HG02588 (cell line): ENCODE results near the gene RCOR2.

Experiments used
- ATAC-seq: cut with Tn5 transposase; IDR thresholded peaks from one replicate; pipeline ENCODE4 v1.9.1; 2021; ENCODE audit warnings: mild to moderate bottlenecking, moderate library complexity; ENCODE audit not compliant: unreplicated experiment

RCOR2 gene

DNA sequence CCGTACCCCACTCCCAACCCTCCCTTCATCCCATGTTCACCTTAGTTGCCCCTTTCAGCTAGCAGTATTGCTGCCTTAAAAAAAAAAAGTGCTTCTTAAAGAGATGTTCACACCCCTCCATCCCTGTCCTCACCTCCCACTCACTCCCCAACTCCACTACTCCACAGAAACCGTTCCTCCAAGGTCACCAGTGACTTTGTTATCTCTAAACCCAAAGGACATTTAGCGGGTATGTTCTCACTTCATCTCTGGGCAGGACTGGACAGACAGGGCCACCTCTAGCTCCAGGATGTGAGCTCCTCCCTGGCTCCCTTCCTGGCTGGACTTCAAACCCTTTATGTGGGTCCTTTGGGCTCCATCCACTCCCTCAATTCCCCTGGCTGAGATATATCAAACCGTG is 6.4 kb upstream of the RCOR2 start:
- no peak for ATAC-seq

DNA sequence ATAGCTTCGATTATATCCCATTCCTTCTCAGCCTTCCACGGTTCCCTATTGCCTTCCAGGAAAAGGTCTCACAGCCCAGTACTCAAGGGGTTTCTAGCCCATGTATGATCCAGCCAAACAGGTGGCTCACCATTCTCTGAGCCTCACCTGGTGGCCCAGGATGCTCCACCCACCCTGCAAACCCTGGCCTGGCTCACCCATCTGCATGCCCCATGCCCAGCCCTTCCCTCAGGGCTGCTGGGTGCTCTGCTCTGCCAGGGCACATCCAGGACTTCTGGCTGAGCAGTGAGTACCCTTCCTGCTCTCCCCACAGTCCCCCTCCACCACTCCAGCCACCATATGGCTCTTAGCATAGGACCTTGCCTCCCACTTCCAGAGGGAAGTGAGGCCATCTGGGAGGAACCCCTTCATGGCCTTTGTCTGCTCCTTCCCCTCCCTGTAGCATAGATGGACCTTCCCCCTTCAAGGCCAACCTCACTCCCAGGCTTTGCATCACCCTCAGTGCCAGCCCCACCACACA is 5.8 kb upstream of the RCOR2 start:
- ATAC-seq, result no peak

DNA sequence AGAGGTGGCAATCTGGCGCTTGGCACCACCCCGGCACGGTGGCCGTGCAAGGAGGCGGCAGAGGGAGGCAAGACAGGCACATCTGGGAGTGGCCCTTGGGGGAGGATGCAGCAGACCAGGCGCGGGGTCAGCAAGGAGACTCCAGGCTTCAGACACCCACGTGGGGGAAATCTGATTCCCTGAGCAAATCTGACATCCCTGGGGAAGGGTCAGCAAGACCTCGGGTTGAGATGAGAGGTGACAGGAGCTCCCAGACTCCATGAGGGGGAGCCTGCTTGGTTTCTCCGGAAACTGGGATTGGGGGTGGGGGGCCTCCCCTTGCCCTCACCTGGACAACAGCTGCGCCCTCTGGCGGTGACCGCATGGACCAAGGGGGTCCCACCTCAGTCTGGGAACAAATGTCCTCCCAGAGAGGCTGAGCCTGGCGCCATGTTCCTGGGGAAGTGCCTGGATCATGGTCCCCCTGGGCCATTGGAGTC is 4.0 kb upstream of the RCOR2 start:
- no peak for ATAC-seq

DNA sequence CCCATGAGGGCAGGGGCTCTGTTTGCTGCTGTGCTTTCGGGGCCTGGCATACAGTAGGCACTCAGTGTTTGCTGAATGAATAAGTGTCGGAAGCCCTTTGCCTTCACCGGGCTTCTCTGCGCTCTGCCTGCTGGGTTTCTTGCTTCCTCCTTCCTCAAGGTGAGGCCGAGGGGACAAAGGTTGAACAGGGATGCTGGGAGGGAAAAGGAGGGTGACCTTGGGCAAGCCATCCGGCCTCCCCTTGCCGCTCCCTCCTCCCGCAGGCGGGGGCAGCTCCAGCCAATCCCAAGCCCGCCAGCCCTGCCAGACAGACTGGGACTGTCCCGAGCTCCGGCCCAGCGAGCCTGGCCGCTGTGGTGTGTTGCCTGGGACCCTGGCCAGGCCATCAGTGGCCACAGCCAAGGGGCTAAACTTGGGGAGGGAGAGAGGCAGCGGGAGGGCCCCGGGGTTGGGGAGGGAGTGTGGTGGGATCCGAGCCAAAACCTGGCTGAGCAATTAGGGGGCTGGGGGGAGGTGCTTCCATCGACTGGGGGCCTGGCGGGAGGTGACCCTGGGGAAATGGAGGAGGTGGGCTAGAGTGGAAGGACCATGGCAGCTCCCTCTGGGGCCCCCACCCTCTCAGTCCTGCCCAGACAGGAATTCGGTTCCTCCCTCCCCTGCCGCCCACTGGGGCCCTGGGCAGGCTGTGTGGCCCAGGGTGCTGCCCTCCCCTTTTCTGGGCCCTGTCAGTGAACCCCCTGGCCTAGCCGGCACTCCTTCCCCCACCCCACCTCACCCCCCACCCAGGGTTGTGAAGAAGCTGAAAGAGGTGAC is 3.4 kb upstream of the RCOR2 start:
- no peak for ATAC-seq

DNA sequence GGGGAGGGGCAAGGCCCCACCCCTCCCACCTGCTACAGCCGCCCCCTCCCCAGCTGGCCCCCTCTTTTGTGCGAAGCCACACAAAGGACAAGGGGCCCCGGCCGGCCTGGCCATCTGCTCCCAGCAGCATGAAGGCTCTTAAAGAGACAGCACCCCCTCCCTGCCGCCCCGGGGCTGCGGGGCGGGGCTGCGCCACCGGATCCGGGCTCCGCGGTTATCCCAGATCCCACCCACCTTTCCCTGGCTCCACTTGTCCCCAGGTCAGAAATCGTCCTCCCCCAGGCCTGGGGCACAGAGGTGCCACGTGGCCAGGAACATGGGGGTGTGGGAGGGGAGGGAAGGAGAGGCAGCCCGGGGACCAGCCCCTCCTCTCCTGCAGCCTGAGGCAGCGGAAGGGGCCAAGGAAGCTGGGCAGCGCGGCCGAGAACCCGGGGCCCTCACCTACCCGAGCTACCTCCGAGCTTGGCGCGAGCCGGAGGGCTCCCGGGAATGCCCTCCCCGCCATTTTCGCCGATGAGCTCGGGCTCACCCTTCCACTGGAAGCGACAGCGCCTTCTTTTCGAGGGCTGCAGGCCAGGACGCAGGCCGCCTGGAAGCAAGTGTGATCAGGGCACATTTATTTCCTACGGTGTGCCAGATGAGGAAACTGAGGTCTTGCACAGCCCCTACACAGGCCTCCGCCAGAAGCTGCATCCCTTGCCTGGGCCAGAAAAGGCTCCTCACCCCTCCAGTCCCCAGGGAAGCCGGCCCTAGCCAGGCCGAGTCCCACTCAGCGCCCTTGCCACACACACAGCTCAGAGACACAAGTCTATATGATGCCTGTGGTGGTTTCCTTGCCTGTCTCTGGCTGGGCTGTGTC is 2.5 kb upstream of the RCOR2 start:
- no peak for ATAC-seq

DNA sequence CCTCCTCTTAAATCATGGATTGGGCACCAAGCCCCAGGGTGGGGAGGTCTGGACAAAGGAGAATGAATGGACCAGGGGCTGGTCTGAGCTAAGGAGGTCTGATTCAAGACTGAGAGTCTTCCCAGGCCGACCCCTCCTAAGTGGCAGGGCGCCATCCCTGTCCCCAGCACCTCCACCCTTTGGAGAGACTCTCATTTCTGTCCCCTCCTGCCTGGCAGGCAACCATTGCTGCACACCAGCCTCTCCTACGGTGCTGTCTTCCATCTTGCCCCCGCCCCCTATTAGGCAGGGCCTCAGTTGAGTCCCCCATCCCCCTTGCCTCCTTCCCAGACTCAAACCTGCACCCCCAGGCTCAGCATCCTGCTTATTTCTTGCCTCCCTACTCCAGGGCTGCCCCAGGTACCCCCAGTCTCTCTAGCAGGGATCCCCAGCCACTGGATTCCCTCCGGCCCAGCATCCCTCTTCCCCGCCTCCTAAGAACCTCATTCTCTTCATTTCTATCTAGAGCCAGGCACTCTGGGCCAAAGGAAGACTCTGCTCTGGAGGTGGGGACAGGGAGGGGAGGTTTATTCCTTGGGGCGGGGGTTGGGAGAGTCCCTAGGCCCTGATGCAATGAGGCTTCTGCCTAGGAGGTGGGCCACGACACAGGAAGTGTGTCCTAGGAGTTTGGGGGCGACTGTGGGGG is 1.7 kb upstream of the RCOR2 start:
- no peak for ATAC-seq

DNA sequence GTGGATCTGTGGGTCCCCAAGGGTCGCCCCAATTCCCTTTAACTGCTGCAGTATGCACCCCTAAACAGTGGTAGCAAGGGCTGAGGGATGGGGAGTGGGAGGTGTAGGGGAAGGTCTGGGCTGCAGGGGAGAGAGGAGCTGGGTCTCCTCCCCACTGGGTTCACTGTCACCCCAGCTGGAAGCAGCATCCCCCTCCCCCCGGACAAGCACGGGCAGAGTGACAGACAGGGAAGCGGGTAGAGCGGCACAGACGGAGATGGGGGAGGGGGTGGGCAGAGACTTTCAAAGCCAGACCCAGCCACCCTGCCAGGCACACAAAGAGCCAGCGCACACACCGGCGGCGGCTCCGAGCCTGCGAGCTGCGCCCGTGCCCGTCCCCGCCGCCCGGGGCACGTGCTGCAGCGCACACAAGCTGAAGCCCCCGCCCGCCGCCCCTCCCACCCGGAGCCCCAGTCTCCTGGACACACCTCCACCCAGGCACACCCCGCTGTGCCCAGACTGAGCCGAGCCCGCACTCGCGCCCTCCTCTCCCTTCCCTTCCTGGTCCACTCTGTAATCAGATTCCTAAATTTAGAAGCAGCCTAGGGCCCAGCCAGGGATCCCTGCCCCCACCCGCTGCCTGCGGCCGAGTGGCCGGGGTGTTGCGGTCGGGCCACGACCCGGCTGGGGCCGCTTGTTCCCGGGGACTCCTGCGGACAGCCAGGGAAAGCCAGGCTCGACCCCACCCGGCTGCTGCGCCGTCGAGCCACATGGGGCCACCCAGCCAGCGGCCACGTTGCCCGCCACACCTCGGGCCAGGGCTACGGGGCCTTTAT is 935 bp upstream of the RCOR2 start:
- ATAC-seq, result no peak

DNA sequence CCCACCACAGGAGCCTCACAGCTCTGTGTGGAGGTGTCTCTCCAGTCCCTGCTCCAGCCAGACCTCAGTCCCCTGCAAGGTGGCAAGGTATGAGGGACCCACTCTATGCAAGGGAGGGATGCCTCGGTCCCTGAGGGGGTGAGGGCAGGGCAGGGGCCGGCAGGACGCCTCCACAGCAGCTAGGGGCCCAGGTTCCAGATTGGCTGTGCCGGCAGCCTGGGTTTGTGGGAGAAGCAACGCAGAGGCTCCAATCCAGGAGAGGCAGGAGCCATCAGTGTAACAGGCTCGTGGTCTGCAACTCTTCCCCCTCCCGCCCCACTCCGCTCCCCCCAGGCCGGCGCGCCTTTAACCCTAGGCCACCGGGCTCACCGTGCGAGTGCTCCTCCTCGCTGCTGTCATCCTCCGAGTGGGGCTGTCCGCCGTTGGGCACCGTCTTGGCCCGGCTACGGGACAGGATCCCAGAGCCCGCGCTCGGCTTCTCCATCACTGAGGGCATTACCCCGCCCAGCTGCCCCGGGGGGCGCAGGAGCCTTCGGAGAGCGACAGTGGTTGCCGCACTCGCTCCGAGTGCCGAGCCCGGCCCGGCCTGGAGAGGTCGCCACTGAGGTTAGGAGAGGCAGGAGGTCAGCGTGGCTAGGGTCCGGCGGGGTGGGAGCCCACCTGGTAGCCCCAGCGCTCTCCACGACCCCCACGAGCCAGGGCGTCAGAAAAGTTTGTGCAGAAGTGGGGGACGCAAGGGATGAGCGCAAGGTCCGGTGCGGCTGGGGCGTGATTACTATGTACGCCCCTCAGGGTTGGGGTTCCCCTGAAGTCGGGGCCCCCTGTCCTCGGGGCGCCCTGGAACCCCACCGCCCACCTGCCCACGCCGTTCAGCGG is 765 bp downstream of the RCOR2 start:
- ATAC-seq, result no peak

DNA sequence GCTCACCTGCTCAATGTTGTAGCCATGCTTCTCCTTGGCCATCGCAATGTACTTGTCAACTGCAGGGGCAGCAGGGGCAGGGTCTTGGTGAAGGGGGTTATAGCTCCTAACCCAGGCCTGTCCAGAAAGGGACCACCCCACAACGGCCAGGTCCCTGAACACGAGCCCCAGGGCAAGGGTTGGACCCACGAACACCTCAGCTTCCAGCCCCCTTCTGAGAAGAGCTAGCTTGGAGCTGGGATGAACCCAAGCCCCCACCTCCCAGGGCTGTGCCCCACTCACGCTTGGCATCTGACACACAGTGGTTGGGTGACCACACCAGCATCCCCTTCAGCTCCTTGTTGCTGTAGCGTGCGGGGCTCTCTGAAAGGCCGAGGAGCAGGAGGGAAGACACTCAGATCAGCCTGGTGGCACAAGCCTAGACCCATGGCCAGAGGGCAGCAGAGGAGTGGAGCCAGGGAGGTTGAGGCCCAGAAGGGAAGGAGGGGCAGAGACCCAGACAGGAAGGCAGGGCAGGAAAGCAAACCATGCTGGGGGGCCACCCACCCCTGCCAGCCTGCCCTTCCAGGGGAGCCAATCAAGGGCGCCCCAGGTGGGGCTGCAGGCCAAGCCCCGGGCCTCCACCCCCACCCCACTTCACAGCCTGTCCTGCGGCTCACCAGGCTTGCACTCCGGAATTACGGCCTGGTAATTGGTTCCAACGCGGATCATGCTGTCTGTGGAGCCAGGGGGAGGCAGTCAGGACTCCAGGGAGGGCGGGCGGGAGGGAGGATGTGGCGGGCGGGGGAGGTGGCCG is 1.9 kb downstream of the RCOR2 start:
- no peak for ATAC-seq

DNA sequence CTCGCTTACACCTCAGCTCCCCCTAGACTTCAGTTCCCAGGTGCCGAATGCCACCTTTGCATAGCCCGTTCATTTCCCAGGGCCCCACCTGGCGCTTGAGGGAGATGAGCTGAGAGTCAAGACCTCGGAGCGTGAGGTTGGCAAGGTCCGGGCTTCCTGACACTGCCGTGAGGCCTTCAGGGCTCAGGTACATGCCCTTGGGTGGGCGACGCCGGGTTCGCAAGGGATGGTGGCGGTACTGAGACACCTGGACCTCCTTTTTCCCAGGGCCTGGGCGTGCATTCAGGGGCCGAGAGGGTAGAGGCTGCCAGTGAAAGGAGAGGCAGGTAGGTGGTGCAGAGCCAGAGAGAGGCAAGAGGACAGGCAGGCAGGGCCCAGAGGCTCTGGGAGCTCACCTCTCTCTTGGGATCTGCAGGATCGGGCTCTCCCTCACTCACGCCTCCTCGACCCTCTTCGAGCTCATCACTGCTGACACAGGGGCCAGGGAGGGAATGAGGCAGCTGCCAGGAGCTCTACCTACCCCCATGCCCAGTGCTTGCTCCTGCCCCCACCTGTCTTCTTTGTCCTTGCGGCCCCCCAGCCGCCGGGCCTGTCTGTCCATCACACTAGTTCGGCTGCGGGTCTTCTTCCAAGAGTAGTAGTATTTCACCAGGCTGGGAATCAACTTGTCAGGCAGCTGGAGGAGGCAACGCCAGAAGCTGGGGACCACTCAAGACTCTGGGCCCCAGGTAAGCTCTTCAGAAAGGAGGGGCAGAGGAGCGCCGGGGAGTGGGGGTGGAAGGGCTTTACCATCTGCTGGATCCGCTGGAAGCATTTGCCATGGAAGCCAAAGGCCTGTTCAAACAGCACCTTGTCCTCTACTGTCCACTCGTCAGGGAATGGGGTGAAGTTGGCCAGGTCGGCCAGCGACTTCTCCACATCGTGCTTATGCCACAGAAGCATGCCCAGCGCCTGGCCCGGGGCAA is 2.8 kb downstream of the RCOR2 start:
- ATAC-seq, result no peak

DNA sequence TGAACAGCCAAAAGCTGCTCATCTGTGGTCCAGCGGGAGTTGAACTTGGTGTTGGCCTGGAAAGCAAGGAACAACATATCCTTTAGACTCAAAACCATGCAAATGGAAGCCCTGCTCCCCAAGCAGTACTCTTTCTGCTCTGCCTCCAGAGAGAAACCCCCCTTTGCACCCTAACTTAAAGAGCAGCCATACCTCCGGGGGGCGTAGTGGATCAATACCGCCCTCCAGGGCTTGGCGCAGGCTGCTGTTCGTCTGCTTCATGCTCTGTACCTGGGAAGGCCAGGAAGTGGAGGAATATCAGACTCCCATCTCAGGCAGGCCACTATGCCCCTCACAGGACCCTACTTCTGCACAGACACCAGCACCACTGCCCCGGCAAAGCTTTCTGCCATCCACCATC is 4.3 kb downstream of the RCOR2 start:
- ATAC-seq, result no peak

DNA sequence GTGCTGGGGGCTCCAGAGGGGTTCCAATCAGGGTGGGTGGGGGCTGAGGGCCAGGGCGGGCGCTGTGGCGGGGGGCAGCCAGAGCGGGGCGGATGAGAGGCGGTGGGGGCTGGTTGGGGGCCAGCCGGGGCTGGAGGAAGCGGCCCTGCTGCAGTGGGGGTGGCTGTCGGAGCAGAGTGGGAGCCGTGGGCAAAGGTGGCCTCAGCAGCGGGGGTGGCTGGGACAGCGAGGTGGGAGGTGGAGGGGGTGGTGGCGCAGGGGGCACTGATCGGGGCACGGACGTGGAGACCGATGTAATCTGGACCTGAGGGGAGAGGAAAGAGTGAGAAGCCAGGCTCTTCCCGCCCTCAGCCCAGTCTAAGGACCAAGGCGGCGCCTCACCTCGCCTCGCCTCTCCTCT is 5.1 kb downstream of the RCOR2 start:
- no peak for ATAC-seq

DNA sequence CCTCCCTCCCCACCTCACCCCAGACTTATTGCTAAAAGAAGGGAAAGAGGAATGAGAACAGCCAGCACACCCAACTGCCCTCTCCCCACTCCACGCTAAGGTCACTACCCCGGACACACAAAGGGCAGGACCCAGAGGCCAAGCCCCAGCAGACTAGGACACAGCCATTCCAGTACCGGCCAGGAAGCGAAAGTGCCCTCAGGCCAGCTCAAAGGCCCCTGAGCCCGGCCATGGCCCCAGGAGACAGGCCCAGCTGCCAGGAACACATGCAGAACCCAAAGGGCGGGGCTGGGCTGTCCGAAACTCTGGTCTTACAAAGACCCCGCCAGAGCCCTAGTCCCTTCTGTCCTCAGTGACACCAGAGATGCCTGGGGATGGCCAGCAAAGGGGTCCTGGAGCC is 5.5 kb downstream of the RCOR2 start:
- ATAC-seq, result no peak

DNA sequence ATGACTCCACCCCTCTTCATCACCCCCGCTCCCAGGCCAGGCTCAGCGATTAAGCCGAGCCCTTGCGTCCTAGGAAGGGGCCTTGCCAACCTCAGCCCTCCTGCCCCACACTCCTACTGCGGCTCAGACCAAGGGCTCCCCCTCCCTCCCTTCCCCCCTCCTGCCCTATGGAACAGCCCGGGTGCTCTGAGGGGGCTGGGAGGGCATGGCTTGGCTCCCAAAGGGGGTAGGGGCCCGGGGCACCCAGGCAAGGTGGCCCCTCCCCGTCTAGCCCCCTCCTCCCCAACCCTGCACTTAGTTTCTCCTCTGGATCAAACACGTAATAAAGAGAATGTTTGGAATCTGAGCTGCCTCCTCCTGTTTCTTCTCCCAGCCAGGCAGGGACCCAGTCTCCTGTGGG is 6.3 kb downstream of the RCOR2 start:
- ATAC-seq, result no peak

DNA sequence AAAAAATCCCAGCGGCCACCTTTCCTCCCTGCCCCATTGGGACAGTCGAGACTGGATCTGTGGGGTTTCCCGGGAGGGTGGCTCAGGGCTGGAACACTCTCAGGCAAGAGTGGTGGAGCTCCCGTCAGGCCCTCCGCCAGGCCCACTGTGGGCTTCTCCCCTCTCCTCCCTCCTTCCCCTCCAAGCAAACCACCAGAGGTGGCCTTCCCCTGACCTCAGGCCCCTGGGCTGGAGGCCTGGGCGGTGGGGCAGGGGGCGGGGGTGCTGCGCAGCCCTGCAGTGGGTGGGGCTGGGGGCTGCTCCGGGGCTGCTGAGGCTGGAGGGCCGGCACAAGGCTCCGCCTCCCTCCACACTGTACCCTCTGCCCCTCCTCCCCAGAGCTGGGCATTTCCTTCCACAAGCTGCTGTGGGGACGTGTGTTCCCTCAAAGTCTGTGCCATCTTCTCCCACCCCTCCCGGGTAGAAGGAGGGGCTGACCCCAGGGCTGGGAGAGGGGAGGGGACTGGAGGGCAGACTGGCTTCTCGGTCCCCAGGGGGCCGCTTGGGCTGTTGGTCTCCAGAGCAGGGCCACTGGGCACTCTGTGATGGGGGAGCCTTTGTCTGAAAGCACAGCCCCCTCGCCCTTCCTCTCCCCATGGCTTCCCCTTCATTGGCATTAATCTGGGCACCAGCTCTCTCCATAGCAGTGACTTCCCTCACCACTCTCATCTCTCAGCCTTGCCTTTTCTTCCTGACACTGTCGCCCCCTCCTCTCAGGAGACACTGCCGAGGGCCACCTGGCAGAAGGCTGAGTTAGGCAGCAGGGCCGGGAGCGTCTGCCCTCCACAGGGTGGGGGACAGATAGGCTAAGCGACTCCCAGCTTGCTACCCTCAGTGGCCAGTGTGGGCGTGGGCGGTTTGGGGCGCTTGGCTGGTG is 7.1 kb downstream of the RCOR2 start:
- ATAC-seq, result no peak

DNA sequence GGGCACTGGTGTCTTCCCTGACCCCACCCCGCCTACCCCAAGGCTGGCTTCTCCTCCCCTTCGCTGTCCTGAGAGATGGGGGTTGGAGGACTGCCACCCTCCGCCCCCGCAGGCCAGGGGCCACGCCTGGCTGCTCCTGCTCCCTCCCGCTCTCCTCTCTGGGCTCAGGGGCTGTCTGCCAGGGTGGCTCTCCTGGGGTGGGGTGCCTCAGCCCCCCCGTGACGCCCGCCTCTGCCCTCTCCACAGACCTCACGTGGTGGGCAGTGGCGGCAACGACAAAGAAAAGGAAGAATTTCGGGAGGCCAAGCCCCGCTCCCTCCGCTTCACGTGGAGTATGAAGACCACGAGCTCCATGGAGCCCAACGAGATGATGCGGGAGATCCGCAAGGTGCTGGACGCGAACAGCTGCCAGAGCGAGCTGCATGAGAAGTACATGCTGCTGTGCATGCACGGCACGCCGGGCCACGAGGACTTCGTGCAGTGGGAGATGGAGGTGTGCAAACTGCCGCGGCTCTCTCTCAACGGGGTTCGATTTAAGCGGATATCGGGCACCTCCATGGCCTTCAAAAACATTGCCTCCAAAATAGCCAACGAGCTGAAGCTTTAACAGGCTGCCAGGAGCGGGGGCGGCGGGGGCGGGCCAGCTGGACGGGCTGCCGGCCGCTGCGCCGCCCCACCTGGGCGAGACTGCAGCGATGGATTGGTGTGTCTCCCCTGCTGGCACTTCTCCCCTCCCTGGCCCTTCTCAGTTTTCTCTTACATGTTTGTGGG is 8.1 kb downstream of the RCOR2 start:
- ATAC-seq, result no peak
